ENCODE results near the gene HLA-G.

DNA sequence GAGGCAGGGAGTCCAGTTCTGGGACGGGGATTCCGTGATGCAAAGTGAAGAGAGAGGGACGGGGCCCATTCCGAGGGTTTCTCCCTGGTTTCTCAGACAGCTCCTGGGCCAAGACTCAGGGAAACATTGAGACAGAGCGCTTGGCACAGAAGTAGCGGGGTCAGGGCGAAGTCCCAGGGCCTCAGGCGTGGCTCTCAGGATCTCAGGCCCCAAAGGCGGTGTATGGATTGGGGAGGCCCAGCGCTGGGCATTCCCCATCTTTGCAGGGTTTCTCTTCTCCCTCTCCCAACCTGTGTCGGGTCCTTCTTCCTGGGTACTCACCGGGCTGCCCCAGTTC lies 35.9 kb upstream of the HLA-G start:
- TF ChIP-seq, protein P1, sequence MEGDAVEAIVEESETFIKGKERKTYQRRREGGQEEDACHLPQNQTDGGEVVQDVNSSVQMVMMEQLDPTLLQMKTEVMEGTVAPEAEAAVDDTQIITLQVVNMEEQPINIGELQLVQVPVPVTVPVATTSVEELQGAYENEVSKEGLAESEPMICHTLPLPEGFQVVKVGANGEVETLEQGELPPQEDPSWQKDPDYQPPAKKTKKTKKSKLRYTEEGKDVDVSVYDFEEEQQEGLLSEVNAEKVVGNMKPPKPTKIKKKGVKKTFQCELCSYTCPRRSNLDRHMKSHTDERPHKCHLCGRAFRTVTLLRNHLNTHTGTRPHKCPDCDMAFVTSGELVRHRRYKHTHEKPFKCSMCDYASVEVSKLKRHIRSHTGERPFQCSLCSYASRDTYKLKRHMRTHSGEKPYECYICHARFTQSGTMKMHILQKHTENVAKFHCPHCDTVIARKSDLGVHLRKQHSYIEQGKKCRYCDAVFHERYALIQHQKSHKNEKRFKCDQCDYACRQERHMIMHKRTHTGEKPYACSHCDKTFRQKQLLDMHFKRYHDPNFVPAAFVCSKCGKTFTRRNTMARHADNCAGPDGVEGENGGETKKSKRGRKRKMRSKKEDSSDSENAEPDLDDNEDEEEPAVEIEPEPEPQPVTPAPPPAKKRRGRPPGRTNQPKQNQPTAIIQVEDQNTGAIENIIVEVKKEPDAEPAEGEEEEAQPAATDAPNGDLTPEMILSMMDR (IDR thresholded peaks at IDR 0.05) = no peak
- no peak for TF ChIP-seq POLR2A (IDR thresholded peaks at IDR 0.05)
